H9 (cell line): ENCODE measurements around the gene PKP1. TPM values are rescaled to one million over a fixed set of nuclear protein-coding genes. Genes with fewer than 3 reads are reported as not detected.

Experiments used
- DNase-seq: peaks from one replicate; pipeline ENCODE4 v3.0.0-alpha.2; 2017
- H2AFZ ChIP-seq: one replicate; pipeline ENCODE4 v1.6.1; 2013; ENCODE audit warnings: mild to moderate bottlenecking, low read length, control low read depth, moderate library complexity
- H2AK5ac ChIP-seq: 2 replicates; pipeline ENCODE4 v1.6.1; 2013; ENCODE audit warnings: low read length, control low read depth, mixed read lengths; ENCODE audit not compliant: insufficient read length
- H2BK120ac ChIP-seq: one replicate; pipeline ENCODE4 v1.6.1; 2013; ENCODE audit warnings: low read depth, mild to moderate bottlenecking, low read length, control low read depth, inconsistent platforms; ENCODE audit not compliant: poor library complexity, severe bottlenecking
- H2BK12ac ChIP-seq: 2 replicates; pipeline ENCODE4 v1.6.1; 2013; ENCODE audit warnings: low read length, control low read depth, mixed read lengths, low read depth; ENCODE audit not compliant: insufficient read length
- H2BK15ac ChIP-seq: 2 replicates; pipeline ENCODE4 v1.6.1; 2013; ENCODE audit warnings: low read depth, low read length, control low read depth
- H2BK20ac ChIP-seq: one replicate; pipeline ENCODE4 v1.6.1; 2013; ENCODE audit warnings: low read depth, mild to moderate bottlenecking, low read length, control low read depth, inconsistent platforms; ENCODE audit not compliant: poor library complexity, severe bottlenecking
- H2BK5ac ChIP-seq: 2 replicates; pipeline ENCODE4 v1.6.1; 2013; ENCODE audit warnings: low read length, control low read depth, mixed read lengths; ENCODE audit not compliant: insufficient read length
- H3K14ac ChIP-seq: 2 replicates; pipeline ENCODE4 v1.6.1; 2013; ENCODE audit warnings: low read length, control low read depth; ENCODE audit not compliant: insufficient read depth
- H3K18ac ChIP-seq: 2 replicates; pipeline ENCODE4 v1.6.1; 2013; ENCODE audit warnings: low read depth, mild to moderate bottlenecking, mixed read lengths, low read length, control low read depth; ENCODE audit not compliant: insufficient read length
- H3K23ac ChIP-seq: 2 replicates; pipeline ENCODE4 v1.6.1; 2013; ENCODE audit warnings: low read length, control low read depth, mixed read lengths, low read depth; ENCODE audit not compliant: insufficient read length
- H3K23me2 ChIP-seq: 2 replicates; pipeline ENCODE4 v1.6.1; 2013; ENCODE audit warnings: low read depth, mild to moderate bottlenecking, mixed read lengths, low read length, control low read depth; ENCODE audit not compliant: insufficient read length, poor library complexity, severe bottlenecking
- H3K27ac ChIP-seq: 2 replicates; pipeline ENCODE4 v1.5.1; 2013; ENCODE audit warnings: low read length, control low read depth, mixed read lengths, low read depth; ENCODE audit not compliant: insufficient read length
- H3K27me3 ChIP-seq: 2 replicates; pipeline ENCODE4 v1.6.1; 2013; ENCODE audit warnings: low read length, control low read depth, inconsistent platforms; ENCODE audit not compliant: insufficient read depth
- H3K4ac ChIP-seq: 2 replicates; pipeline ENCODE4 v1.6.1; 2013; ENCODE audit warnings: low read depth, mild to moderate bottlenecking, control low read depth, inconsistent platforms, low read length, moderate library complexity
- H3K4me1 ChIP-seq: 2 replicates; pipeline ENCODE4 v1.6.1; 2013; ENCODE audit warnings: low read length, control low read depth, inconsistent platforms; ENCODE audit not compliant: insufficient read depth
- H3K4me2 ChIP-seq: 2 replicates; pipeline ENCODE4 v1.6.1; 2013; ENCODE audit warnings: low read length, control low read depth, mixed read lengths; ENCODE audit not compliant: insufficient read length, insufficient read depth
- H3K56ac ChIP-seq: 2 replicates; pipeline ENCODE4 v1.6.1; 2013; ENCODE audit warnings: low read depth, mild to moderate bottlenecking, mixed read lengths, low read length, control low read depth; ENCODE audit not compliant: insufficient read length
- H3K79me1 ChIP-seq: 2 replicates; pipeline ENCODE4 v1.6.1; 2013; ENCODE audit warnings: low read depth, mild to moderate bottlenecking, moderate library complexity, low read length, control low read depth, inconsistent platforms; ENCODE audit not compliant: insufficient read depth, poor library complexity, severe bottlenecking
- H3K79me2 ChIP-seq: 2 replicates; pipeline ENCODE4 v1.6.1; 2013; ENCODE audit warnings: low read length, control low read depth, inconsistent platforms; ENCODE audit not compliant: insufficient read depth
- H3K9ac ChIP-seq: 2 replicates; pipeline ENCODE4 v1.6.1; 2013; ENCODE audit warnings: low read length, control low read depth, mixed read lengths; ENCODE audit not compliant: insufficient read length; ENCODE audit errors: extremely low read depth
- H3K9me3 ChIP-seq: one replicate; pipeline ENCODE4 v1.6.1; 2013; ENCODE audit warnings: low read depth, low read length, inconsistent platforms; ENCODE audit not compliant: control insufficient read depth
- H3T11ph ChIP-seq: one replicate; pipeline ENCODE4 v1.6.1; 2013; ENCODE audit warnings: mild to moderate bottlenecking, low read length, control low read depth, inconsistent platforms
- H4K20me1 ChIP-seq: one replicate; pipeline ENCODE4 v1.6.1; 2013; ENCODE audit not compliant: control insufficient read depth, insufficient read length, insufficient read depth
- H4K5ac ChIP-seq: 2 replicates; pipeline ENCODE4 v1.6.1; 2013; ENCODE audit warnings: low read depth, mild to moderate bottlenecking, mixed read lengths, low read length, control low read depth; ENCODE audit not compliant: insufficient read length
- H4K8ac ChIP-seq: replicated peaks from 2 replicates; pipeline ENCODE4 v1.6.1; 2013; ENCODE audit warnings: low read length, control low read depth, mixed read lengths, low read depth; ENCODE audit not compliant: insufficient read length
- H4K91ac ChIP-seq: 2 replicates; pipeline ENCODE4 v1.6.1; 2013; ENCODE audit warnings: low read depth, mild to moderate bottlenecking, moderate library complexity, mixed read lengths, low read length, control low read depth; ENCODE audit not compliant: insufficient read length
- H3K27ac Mint-ChIP-seq, 3 experiments: 2 replicates in 2 of 3; 3 replicates in 1 of 3; pipeline ENCODE4 v1.8.0; 2020 to 2021; ENCODE audit warnings: mixed read lengths in 3 of 3, mild to moderate bottlenecking in 1 of 3, moderate library complexity in 1 of 3
- H3K27me3 Mint-ChIP-seq: 2 replicates; pipeline ENCODE4 v1.8.0; 2021; ENCODE audit warnings: low read depth, mild to moderate bottlenecking, moderate library complexity, mixed read lengths
- H3K36me3 Mint-ChIP-seq, 3 experiments: 2 replicates in 2 of 3; 3 replicates in 1 of 3; pipeline ENCODE4 v1.8.0; 2020 to 2021; ENCODE audit warnings: low read depth in 3 of 3, mixed read lengths in 3 of 3; ENCODE audit not compliant: insufficient read depth in 1 of 3
- H3K4me1 Mint-ChIP-seq, 2 experiments: 2 replicates each; pipeline ENCODE4 v1.8.0; 2020; ENCODE audit warnings: mixed read lengths in 2 of 2
- H3K4me3 Mint-ChIP-seq, 2 experiments: 2 replicates in 1 of 2; 3 replicates in 1 of 2; pipeline ENCODE4 v1.8.0; 2020 to 2021; ENCODE audit warnings: mild to moderate bottlenecking in 2 of 2, mixed read lengths in 2 of 2, moderate library complexity in 1 of 2
- H3K9me3 Mint-ChIP-seq, 2 experiments: 2 replicates in 1 of 2; 3 replicates in 1 of 2; pipeline ENCODE4 v1.8.0; 2020; ENCODE audit warnings: mild to moderate bottlenecking in 2 of 2, mixed read lengths in 2 of 2, moderate library complexity in 1 of 2
- CTCF ChIP-seq: fragments of 200-600 bp; sonication (generic); conservative IDR thresholded peaks from 3 replicates; pipeline ENCODE4 v1.8.0; 2021; ENCODE audit warnings: antibody characterized with exemption, mild to moderate bottlenecking
- WGBS: extraction: QIAGEN DNeasy Blood & Tissue Kit; methylation state at CpG from one replicate; pipeline ENCODE4 v1.1.7; 2013; ENCODE audit warnings: missing lambda C conversion rate, low lambda C conversion rate, mixed read lengths; ENCODE audit not compliant: insufficient read length; ENCODE audit errors: extremely low coverage; 5-methylcytosine and 5-hydroxymethylcytosine counted together
- total RNA-seq: library from RNA; stranded (reverse); gene quantifications from 2 replicates; pipeline ENCODE4 v1.2.1, GENCODE V29; 2021

PKP1 gene
- total RNA-seq, 1 experiment from 2014 or later, result 0.09 TPM

GRCh38 chr1:201362906-201363305, 79.6 kb downstream of the PKP1 start:
- H3K79me2 ChIP-seq, result no peaks in the 10 kb centered on the region
- WGBS, result no CpG with 5 or more reads among the region's 3 CpGs
- no peak overlapping the region for H3K56ac ChIP-seq
- H2BK15ac ChIP-seq, result no peak overlapping the region
- H3K4me1 Mint-ChIP-seq, result peaks cover 13 to 23% of the 10 kb centered on the region in 2 experiments
- no peak overlapping the region for H2BK120ac ChIP-seq
- H3K4me3 Mint-ChIP-seq, result no peak overlapping the region
- peak overlapping the region in 1 of 3 experiments; percentile 79; a peak in 1 of 7 replicates for H3K27ac Mint-ChIP-seq
- H3K4ac ChIP-seq, result no peak overlapping the region
- no peak overlapping the region for H2AK5ac ChIP-seq
- H3T11ph ChIP-seq, result no peak overlapping the region
- H3K4me2 ChIP-seq, result no peak overlapping the region
- no peak overlapping the region for H4K91ac ChIP-seq
- H3K27ac ChIP-seq, result no peak overlapping the region
- H2AFZ ChIP-seq, result no peak overlapping the region
- no peak overlapping the region for H2BK12ac ChIP-seq
- H4K20me1 ChIP-seq, result no peaks in the 10 kb centered on the region
- H3K9me3 Mint-ChIP-seq, result no peaks in the 10 kb centered on the region
- H3K9me3 ChIP-seq, result no peaks in the 10 kb centered on the region
- no peak overlapping the region for H2BK20ac ChIP-seq
- no peak for TF ChIP-seq CTCF
- H3K36me3 Mint-ChIP-seq, result no peaks in the 10 kb centered on the region
- H4K8ac ChIP-seq, result no peak overlapping the region
- no peak overlapping the region for H3K23ac ChIP-seq
- H3K27me3 Mint-ChIP-seq, result peaks cover 6% of the 10 kb centered on the region
- H3K4me1 ChIP-seq, result no peaks in the 10 kb centered on the region
- no peak overlapping the region for H2BK5ac ChIP-seq
- H4K5ac ChIP-seq, result no peak overlapping the region
- no peak overlapping the region for H3K9ac ChIP-seq
- no peaks in the 10 kb centered on the region for H3K79me1 ChIP-seq
- no peaks in the 10 kb centered on the region for H3K23me2 ChIP-seq
- no peak overlapping the region for H3K14ac ChIP-seq
- no peak overlapping the region for H3K18ac ChIP-seq
- H3K27me3 ChIP-seq, result no peaks in the 10 kb centered on the region
- no peak for DNase-seq
